Measurements from ENCODE around the gene NHS. TPM values are rescaled to one million over a fixed set of nuclear protein-coding genes. Genes with fewer than 3 reads are reported as not detected.
A peak's percentile ranks its signal among the peaks of the same experiment; 100 is the strongest.

Gene NHS
- total and polyA plus RNA-seq, 2 of the 13 experiments (the other 11 are each of a cell fraction or from before 2014, with no cell fraction given) = 0.02 TPM; not detected in 1

- TF ChIP-seq, protein P1, sequence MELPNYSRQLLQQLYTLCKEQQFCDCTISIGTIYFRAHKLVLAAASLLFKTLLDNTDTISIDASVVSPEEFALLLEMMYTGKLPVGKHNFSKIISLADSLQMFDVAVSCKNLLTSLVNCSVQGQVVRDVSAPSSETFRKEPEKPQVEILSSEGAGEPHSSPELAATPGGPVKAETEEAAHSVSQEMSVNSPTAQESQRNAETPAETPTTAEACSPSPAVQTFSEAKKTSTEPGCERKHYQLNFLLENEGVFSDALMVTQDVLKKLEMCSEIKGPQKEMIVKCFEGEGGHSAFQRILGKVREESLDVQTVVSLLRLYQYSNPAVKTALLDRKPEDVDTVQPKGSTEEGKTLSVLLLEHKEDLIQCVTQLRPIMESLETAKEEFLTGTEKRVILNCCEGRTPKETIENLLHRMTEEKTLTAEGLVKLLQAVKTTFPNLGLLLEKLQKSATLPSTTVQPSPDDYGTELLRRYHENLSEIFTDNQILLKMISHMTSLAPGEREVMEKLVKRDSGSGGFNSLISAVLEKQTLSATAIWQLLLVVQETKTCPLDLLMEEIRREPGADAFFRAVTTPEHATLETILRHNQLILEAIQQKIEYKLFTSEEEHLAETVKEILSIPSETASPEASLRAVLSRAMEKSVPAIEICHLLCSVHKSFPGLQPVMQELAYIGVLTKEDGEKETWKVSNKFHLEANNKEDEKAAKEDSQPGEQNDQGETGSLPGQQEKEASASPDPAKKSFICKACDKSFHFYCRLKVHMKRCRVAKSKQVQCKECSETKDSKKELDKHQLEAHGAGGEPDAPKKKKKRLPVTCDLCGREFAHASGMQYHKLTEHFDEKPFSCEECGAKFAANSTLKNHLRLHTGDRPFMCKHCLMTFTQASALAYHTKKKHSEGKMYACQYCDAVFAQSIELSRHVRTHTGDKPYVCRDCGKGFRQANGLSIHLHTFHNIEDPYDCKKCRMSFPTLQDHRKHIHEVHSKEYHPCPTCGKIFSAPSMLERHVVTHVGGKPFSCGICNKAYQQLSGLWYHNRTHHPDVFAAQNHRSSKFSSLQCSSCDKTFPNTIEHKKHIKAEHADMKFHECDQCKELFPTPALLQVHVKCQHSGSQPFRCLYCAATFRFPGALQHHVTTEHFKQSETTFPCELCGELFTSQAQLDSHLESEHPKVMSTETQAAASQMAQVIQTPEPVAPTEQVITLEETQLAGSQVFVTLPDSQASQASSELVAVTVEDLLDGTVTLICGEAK (IDR thresholded peaks at IDR 0.05) = no peak
- TF ChIP-seq, protein P1 (CRISPR knock-in tag; IDR thresholded peaks at IDR 0.05) = no peak
- TF ChIP-seq NPAS2 (CRISPR knock-in tag; IDR thresholded peaks at IDR 0.05; ENCODE audit: borderline replicate concordance) (no peak), IRX3 (CRISPR knock-in tag; IDR thresholded peaks at IDR 0.05; ENCODE audit: borderline replicate concordance, low read depth) (no peak), CEBPG (CRISPR knock-in tag; IDR thresholded peaks at IDR 0.05) (no peak), CREM (IDR thresholded peaks at IDR 0.05) (peak; percentile 57), CREM (CRISPR knock-in tag; IDR thresholded peaks at IDR 0.05) (no peak), MXD1 (CRISPR knock-in tag; IDR thresholded peaks at IDR 0.05) (no peak), SRSF9 (IDR thresholded peaks at IDR 0.05; ENCODE audit: borderline replicate concordance, insufficient read depth, low read depth, low read length, poor library complexity, severe bottlenecking) (no peak), ZNF780A (CRISPR knock-in tag; IDR thresholded peaks at IDR 0.05) (no peak), RFX5 (IDR thresholded peaks at IDR 0.05; ENCODE audit: low read depth, low read length) (peak; percentile 62; the same call in 1 of the 2 replicates), FOXP1 (IDR thresholded peaks at IDR 0.05) (no peak), FOXP1 (CRISPR knock-in tag; IDR thresholded peaks at IDR 0.05) (0 out of 2 replicates have a peak, but pooled peaks have one; percentile 9), RAD51 (IDR thresholded peaks at IDR 0.05; ENCODE audit: borderline replicate concordance) (no peak)
- TF ChIP-seq, protein P2, sequence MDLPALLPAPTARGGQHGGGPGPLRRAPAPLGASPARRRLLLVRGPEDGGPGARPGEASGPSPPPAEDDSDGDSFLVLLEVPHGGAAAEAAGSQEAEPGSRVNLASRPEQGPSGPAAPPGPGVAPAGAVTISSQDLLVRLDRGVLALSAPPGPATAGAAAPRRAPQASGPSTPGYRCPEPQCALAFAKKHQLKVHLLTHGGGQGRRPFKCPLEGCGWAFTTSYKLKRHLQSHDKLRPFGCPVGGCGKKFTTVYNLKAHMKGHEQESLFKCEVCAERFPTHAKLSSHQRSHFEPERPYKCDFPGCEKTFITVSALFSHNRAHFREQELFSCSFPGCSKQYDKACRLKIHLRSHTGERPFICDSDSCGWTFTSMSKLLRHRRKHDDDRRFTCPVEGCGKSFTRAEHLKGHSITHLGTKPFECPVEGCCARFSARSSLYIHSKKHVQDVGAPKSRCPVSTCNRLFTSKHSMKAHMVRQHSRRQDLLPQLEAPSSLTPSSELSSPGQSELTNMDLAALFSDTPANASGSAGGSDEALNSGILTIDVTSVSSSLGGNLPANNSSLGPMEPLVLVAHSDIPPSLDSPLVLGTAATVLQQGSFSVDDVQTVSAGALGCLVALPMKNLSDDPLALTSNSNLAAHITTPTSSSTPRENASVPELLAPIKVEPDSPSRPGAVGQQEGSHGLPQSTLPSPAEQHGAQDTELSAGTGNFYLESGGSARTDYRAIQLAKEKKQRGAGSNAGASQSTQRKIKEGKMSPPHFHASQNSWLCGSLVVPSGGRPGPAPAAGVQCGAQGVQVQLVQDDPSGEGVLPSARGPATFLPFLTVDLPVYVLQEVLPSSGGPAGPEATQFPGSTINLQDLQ (CRISPR knock-in tag; IDR thresholded peaks at IDR 0.05) = no peak
- TF ChIP-seq, protein P3, sequence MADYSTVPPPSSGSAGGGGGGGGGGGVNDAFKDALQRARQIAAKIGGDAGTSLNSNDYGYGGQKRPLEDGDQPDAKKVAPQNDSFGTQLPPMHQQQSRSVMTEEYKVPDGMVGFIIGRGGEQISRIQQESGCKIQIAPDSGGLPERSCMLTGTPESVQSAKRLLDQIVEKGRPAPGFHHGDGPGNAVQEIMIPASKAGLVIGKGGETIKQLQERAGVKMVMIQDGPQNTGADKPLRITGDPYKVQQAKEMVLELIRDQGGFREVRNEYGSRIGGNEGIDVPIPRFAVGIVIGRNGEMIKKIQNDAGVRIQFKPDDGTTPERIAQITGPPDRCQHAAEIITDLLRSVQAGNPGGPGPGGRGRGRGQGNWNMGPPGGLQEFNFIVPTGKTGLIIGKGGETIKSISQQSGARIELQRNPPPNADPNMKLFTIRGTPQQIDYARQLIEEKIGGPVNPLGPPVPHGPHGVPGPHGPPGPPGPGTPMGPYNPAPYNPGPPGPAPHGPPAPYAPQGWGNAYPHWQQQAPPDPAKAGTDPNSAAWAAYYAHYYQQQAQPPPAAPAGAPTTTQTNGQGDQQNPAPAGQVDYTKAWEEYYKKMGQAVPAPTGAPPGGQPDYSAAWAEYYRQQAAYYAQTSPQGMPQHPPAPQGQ (CRISPR knock-in tag; IDR thresholded peaks at IDR 0.05; ENCODE audit: borderline replicate concordance) = no peak
Observed at GRCh38 chrX:17736856-17737709, 362.1 kb downstream of the NHS start, which contains the start of gene SCML1 (continued).
